ENCODE results near the gene WDR5B. TPM values are rescaled to one million over a fixed set of nuclear protein-coding genes. Genes with fewer than 3 reads are reported as not detected.

WDR5B gene
- total and polyA plus RNA-seq, 10 of the 15 experiments (the other 5 are each of a cell fraction or from before 2014, with no cell fraction given): 1.7 to 7.9 (median 3.3) TPM

- TF ChIP-seq ZNF207 (IDR thresholded peaks at IDR 0.05; ENCODE audit: borderline replicate concordance) (no peak), MTA2 (IDR thresholded peaks at IDR 0.05; ENCODE audit: low read depth) (no peak), MAX (IDR thresholded peaks at IDR 0.05; ENCODE audit: low read depth, low read length) (no peak), ZBTB4 (CRISPR knock-in tag; IDR thresholded peaks at IDR 0.05) (no peak), RUNX3 (IDR thresholded peaks at IDR 0.05; ENCODE audit: low read length) (no peak), YBX1 (IDR thresholded peaks at IDR 0.05) (no peak), NR2C2 (IDR thresholded peaks at IDR 0.05; ENCODE audit: borderline replicate concordance, control insufficient read depth, insufficient read length, low read depth) (no peak)
Measured at GRCh38 chr3:122403489-122403888, 12.4 kb downstream of the WDR5B start (continued).

- ChIA-PET RAD21 (ENCODE audit: unreplicated experiment) (no interaction called here), CTCF (interaction anchor here (0.7 kb wide), 1 partner anchor 280 kb away, joined by 3 read pairs; no protein-coding TSS in a partner anchor), SMC1A (ENCODE audit: uncharacterized antibody, unreplicated experiment) (interaction anchor here (0.9 kb wide), 2 partner anchors 14 to 17 kb away, joined by 3 to 4 read pairs; partner anchors contain the start of gene WDR5B), POLR2A (no interaction called here)
- no peaks in the 10 kb centered on the region for H3K4me1 ChIP-seq (ENCODE audit: control insufficient read depth, insufficient read depth, low read length)
- H3K79me2 ChIP-seq (ENCODE audit: control insufficient read depth, insufficient read depth, low read length): no peaks in the 10 kb centered on the region; the same call in none of the 2 replicates
- H3K4me2 ChIP-seq (ENCODE audit: control insufficient read depth, insufficient read depth): no peak overlapping the region
- no peaks in the 10 kb centered on the region for H4K20me1 ChIP-seq (ENCODE audit: control insufficient read depth, insufficient read depth)
- no TSS peak for BruUV-seq (replicated peaks)
- H3K9me3 ChIP-seq (replicated peaks; ENCODE audit: control insufficient read depth, insufficient read depth, low read length): no peaks in the 10 kb centered on the region
- FAIRE-seq (no peak), DNase-seq (ENCODE audit: low read depth, low spot score) (no peak), ATAC-seq (no peak)
- no peak overlapping the region for H3K27ac ChIP-seq (ENCODE audit: control insufficient read depth, insufficient read depth)
- in situ Hi-C loops (cut with MboI) (no loop called here), intact Hi-C loops (cut with micrococcal nuclease; ENCODE audit: unreplicated experiment) (loop anchor here (10.0 kb wide), 2 partner anchors 136 to 626 kb away; partner anchors contain the start of gene SEMA5B)
- no peak overlapping the region for H3K4me3 ChIP-seq
- 95% methylated on average over 2 of the region's 2 CpGs for WGBS (ENCODE audit: insufficient coverage, insufficient replicate concordance, low lambda C conversion rate, missing lambda C conversion rate)
- no peak overlapping the region for H3K9ac ChIP-seq (ENCODE audit: control insufficient read depth, insufficient read depth, low read length)
- TF ChIP-seq RELA (IDR thresholded peaks at IDR 0.05; ENCODE audit: borderline replicate concordance, partially characterized antibody) (no peak), WRNIP1 (IDR thresholded peaks at IDR 0.05; ENCODE audit: borderline replicate concordance, low read depth, low read length) (no peak), MEF2A (IDR thresholded peaks at IDR 0.05; ENCODE audit: insufficient read depth, low read depth, low read length) (no peak), NR2C1 (IDR thresholded peaks at IDR 0.05) (no peak), NR2F1 (conservative IDR thresholded peaks at IDR 0.05) (no peak), CHD1 (IDR thresholded peaks at IDR 0.05; ENCODE audit: low read depth, low read length) (no peak), SMARCA5 (IDR thresholded peaks at IDR 0.05) (no peak), CUX1 (IDR thresholded peaks at IDR 0.05; ENCODE audit: insufficient replicate concordance, low read depth, low read length) (no peak), ETV6 (conservative IDR thresholded peaks at IDR 0.05 in 1 of 2, IDR thresholded peaks at IDR 0.05 in 1 of 2; ENCODE audit: borderline replicate concordance in 1 of 2, low read depth in 1 of 2) (no peak)
- H2AFZ ChIP-seq (ENCODE audit: control insufficient read depth, low read depth, low read length): no peak overlapping the region
- H3K36me3 ChIP-seq (ENCODE audit: control insufficient read depth in 2 of 2, insufficient read depth in 2 of 2, low read length in 1 of 2): peaks cover 2 to 4% of the 10 kb centered on the region in 2 experiments; a peak in 2 of 4 replicates
- no peaks in the 10 kb centered on the region for H3K27me3 ChIP-seq (replicated peaks in 1 of 2; ENCODE audit: control insufficient read depth in 2 of 2, insufficient read depth in 2 of 2, low read length in 1 of 2)
Measured at GRCh38 chr3:122398920-122399319, 16.9 kb downstream of the WDR5B start.

All from GM12878 (cell line).